Progenitor cell of endocrine pancreas (in vitro differentiated cells): ENCODE results near the gene BACH2. TPM values are rescaled to one million over a fixed set of nuclear protein-coding genes. Genes with fewer than 3 reads are reported as not detected.

Experiments used
- DNase-seq: peaks from one replicate; pipeline ENCODE4 v3.0.0; 2021; ENCODE audit warnings: low spot score; ENCODE audit not compliant: unreplicated experiment
- H3K27ac Mint-ChIP-seq: 2 replicates; pipeline ENCODE4 v1.8.0; 2021; ENCODE audit warnings: mild to moderate bottlenecking, moderate library complexity, mixed read lengths
- H3K27me3 Mint-ChIP-seq: 2 replicates; pipeline ENCODE4 v1.8.0; 2021; ENCODE audit warnings: mixed read lengths
- H3K36me3 Mint-ChIP-seq: 2 replicates; pipeline ENCODE4 v1.8.0; 2022; ENCODE audit warnings: mixed read lengths; ENCODE audit not compliant: insufficient read depth
- H3K4me1 Mint-ChIP-seq: 2 replicates; pipeline ENCODE4 v1.8.0; 2021; ENCODE audit warnings: low read depth, mixed read lengths
- H3K4me3 Mint-ChIP-seq: 2 replicates; pipeline ENCODE4 v1.8.0; 2021; ENCODE audit warnings: low read depth, mild to moderate bottlenecking, moderate library complexity, mixed read lengths
- H3K9me3 Mint-ChIP-seq: 2 replicates; pipeline ENCODE4 v1.8.0; 2021; ENCODE audit warnings: low read depth, mixed read lengths
- total RNA-seq: library from RNA; stranded (reverse); gene quantifications from 2 replicates; pipeline ENCODE4 v1.2.1, GENCODE V29; 2021
- TF ChIP-seq, protein P1 (sequence below): fragments of 200-600 bp; sonication (generic); IDR thresholded peaks from one replicate; pipeline ENCODE4 v1.5.0; 2021; ENCODE audit warnings: antibody characterized with exemption, mild to moderate bottlenecking; ENCODE audit not compliant: unreplicated experiment

The BACH2 gene
- total RNA-seq, 1 donor from 2014 or later = 11.2 TPM

DNA sequence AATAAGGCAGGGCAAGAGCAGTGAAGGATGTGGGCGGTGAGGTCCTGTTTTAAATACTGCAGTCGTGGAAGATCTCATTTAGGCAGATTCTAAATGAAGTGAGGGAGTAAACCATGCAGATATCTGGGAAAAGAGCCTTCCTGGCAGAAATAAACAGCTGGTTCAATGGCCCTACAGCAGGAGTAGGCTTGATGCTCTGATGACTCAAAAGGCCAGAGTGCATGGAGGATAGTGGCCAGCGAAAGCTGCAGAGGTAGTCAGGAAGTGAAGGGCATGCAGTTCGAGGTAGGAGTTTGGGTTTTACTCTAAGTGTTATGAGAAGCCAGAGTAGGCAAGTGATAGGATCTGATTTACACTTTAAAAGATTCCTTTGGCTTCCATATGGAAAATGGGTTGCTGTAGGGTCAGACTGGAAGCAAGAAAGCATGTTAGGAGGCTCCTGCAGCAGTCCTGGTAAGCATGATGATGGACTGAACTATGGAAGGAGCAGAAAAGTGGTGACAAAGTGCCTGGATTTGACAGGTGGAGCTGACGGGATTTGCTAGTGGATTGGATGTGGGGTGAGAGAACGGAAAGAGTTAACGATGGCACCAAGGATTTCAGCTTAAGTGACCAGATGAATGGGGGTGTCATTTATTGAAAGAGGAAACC is 252.3 kb downstream of the BACH2 start:
- Mint-ChIP-seq H3K36me3 (no peaks in the 10 kb centered on the region), H3K4me3 (no peak overlapping the region), H3K9me3 (no peaks in the 10 kb centered on the region), H3K27ac (no peak overlapping the region), H3K4me1 (no peaks in the 10 kb centered on the region), H3K27me3 (no peaks in the 10 kb centered on the region)
- DNase-seq = no peak
- TF ChIP-seq, protein P1, sequence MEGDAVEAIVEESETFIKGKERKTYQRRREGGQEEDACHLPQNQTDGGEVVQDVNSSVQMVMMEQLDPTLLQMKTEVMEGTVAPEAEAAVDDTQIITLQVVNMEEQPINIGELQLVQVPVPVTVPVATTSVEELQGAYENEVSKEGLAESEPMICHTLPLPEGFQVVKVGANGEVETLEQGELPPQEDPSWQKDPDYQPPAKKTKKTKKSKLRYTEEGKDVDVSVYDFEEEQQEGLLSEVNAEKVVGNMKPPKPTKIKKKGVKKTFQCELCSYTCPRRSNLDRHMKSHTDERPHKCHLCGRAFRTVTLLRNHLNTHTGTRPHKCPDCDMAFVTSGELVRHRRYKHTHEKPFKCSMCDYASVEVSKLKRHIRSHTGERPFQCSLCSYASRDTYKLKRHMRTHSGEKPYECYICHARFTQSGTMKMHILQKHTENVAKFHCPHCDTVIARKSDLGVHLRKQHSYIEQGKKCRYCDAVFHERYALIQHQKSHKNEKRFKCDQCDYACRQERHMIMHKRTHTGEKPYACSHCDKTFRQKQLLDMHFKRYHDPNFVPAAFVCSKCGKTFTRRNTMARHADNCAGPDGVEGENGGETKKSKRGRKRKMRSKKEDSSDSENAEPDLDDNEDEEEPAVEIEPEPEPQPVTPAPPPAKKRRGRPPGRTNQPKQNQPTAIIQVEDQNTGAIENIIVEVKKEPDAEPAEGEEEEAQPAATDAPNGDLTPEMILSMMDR = no peak

DNA sequence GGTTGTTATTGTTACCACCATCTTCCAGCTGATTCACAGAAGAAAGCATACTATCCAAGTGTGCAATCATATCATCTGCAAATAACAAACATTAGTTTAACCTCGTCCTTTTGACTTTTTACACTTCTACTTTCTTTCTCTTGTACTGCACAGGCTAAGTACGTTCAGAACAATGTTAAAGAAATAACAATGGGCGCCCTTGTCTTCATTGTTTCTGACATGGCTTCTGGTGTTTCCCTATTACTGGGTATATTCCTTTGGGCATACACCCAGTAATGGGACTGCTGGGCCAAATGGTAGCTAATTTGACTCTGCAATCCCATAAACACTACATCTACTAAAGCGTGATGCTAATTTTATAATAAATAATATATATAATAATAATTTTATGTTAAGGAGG is 255.7 kb downstream of the BACH2 start:
- Mint-ChIP-seq H3K36me3 (peaks cover 1% of the 10 kb centered on the region), H3K27me3 (no peaks in the 10 kb centered on the region), H3K27ac (no peak overlapping the region), H3K4me3 (no peak overlapping the region), H3K9me3 (no peaks in the 10 kb centered on the region), H3K4me1 (no peaks in the 10 kb centered on the region)
- DNase-seq = no peak
- TF ChIP-seq, protein P1 = no peak

DNA sequence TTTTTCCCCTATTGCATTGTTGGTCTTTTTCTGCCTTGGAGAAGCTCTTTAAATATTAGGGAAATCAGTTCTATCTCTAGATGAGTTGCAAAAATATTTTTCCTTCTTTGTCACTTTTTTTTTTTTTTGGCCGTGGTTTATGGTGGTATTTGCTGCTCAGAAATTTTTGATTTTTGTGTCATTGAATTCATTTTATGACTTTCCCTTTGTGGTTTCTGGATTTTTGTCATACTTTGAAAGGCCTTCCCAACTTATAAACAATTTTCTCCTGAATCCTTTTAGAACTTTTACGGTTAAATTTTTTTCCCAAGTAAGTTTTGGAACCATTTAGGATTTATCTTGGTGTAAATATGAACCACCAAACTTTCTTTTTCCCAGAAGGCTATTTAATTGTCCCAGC is 256.7 kb downstream of the BACH2 start:
- H3K9me3 Mint-ChIP-seq = no peaks in the 10 kb centered on the region
- no peaks in the 10 kb centered on the region for H3K27me3 Mint-ChIP-seq
- H3K4me1 Mint-ChIP-seq = no peaks in the 10 kb centered on the region
- no peak overlapping the region for H3K27ac Mint-ChIP-seq
- H3K4me3 Mint-ChIP-seq = no peak overlapping the region
- no peak for DNase-seq
- TF ChIP-seq, protein P1 = no peak
- peaks cover 1% of the 10 kb centered on the region for H3K36me3 Mint-ChIP-seq

DNA sequence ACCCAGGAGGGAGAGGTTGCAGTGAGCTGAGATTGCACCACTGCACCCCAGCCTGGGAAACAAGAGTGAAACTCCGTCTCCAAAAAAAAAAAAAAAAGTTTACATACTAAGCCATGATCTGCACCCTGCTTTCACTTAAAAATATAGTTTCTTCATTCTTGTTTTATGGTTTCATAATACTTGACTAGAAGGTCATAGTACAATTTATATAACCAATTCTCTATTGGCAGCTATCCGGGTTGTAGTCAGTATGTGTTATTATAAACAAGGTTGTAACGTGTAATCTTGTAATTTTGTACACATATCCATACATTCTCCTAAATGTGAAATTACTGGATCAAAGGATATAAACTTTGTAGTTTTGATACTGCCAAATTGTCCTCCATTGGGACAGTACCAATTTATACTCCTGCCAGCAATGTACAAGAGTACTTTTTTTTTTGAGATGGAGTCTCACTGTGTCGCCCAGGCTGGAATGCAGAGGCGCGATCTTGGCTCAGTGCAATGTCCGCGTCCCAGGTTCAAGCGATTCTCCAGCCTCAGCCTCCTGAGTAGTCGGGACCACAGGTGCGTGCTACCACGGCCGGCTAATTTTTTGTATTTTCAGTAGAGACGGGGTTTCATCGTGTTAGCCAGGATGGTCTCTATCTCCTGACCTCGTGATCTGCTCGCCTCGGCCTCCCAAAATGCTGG is 257.5 kb downstream of the BACH2 start:
- DNase-seq = no peak
- Mint-ChIP-seq H3K9me3 (no peaks in the 10 kb centered on the region), H3K4me3 (no peak overlapping the region), H3K27ac (no peak overlapping the region), H3K4me1 (no peaks in the 10 kb centered on the region), H3K27me3 (no peaks in the 10 kb centered on the region), H3K36me3 (peaks cover 1% of the 10 kb centered on the region)
- TF ChIP-seq, protein P1 = no peak

DNA sequence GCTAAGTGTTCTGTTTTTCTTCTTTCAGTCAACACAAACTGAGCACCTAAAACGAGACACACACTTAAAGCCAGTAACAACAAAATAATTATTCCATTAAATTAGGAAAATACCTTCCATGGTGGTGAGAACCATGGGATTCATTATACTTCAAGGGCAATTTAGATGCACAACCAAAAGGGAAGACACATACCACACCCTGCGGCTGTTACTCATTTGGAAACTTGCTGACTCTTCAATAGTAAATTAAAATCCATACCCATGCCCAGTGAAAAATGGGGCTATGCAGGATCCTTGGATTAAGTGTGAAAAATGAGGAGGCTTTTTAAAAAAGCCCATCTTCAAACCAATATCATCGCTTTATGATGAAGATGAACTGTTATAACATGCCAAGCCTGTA is 259.7 kb downstream of the BACH2 start:
- no peak for DNase-seq
- H3K27me3 Mint-ChIP-seq = no peaks in the 10 kb centered on the region
- H3K4me3 Mint-ChIP-seq = no peak overlapping the region
- H3K36me3 Mint-ChIP-seq = peaks cover 1% of the 10 kb centered on the region
- peaks cover 3% of the 10 kb centered on the region for H3K9me3 Mint-ChIP-seq
- H3K27ac Mint-ChIP-seq = no peak overlapping the region
- no peaks in the 10 kb centered on the region for H3K4me1 Mint-ChIP-seq
- TF ChIP-seq, protein P1 = no peak
